ENCODE data around the gene IMPACT.

DNA sequence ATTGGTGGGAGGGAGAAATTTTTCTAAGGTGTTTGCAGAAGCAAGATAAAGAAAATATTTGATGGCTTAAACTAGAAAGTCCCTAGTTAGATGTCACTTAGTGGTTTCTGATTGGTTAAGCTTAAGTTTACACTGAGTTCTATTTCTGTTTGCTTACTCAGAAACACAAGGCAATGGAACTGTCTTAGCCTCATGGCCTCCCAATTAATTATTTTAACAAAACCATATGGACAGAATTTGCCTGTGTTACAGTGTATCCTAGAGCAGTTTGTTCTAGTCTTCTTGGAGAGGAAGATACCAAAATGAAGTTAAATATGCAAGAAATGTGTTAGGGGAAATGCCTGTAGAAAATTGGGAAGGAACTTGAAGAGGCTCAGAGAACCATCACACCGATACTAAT, 4.6 kb upstream of the IMPACT start:
- TF ChIP-seq, protein P1, sequence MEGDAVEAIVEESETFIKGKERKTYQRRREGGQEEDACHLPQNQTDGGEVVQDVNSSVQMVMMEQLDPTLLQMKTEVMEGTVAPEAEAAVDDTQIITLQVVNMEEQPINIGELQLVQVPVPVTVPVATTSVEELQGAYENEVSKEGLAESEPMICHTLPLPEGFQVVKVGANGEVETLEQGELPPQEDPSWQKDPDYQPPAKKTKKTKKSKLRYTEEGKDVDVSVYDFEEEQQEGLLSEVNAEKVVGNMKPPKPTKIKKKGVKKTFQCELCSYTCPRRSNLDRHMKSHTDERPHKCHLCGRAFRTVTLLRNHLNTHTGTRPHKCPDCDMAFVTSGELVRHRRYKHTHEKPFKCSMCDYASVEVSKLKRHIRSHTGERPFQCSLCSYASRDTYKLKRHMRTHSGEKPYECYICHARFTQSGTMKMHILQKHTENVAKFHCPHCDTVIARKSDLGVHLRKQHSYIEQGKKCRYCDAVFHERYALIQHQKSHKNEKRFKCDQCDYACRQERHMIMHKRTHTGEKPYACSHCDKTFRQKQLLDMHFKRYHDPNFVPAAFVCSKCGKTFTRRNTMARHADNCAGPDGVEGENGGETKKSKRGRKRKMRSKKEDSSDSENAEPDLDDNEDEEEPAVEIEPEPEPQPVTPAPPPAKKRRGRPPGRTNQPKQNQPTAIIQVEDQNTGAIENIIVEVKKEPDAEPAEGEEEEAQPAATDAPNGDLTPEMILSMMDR (IDR thresholded peaks at IDR 0.05) = no peak
- no peak for TF ChIP-seq POLR2A (IDR thresholded peaks at IDR 0.05)
